Measurements from ENCODE around the gene LARGE1. TPM values are rescaled to one million over a fixed set of nuclear protein-coding genes. Genes with fewer than 3 reads are reported as not detected.
"Not testable (repeated sequence)": the region's sequence is repeated elsewhere in the genome, so short reads cannot be mapped to it uniquely, and the experiment has no call there.

The LARGE1 gene
- total RNA-seq, 1 donor from 2014 or later, result 35.7 TPM

GRCh38 chr22:33570110-33570509, 350.2 kb downstream of the LARGE1 start:
- Mint-ChIP-seq H3K27me3 (ENCODE audit: low read depth) (no peaks in the 10 kb centered on the region), H3K9me3 (no peaks in the 10 kb centered on the region), H3K4me3 (no peak overlapping the region), H3K4me1 (peaks cover 12% of the 10 kb centered on the region), H3K36me3 (no peaks in the 10 kb centered on the region), H3K27ac (no peak overlapping the region)
- TF ChIP-seq CTCF (IDR thresholded peaks at IDR 0.05; ENCODE audit: unreplicated experiment), result no peak
- DNase-seq (ENCODE audit: low spot score in 2 of 2, unreplicated experiment in 2 of 2), result no peak

- peaks cover 12% of the 10 kb centered on the region for H3K4me1 Mint-ChIP-seq
- no peak for TF ChIP-seq CTCF (IDR thresholded peaks at IDR 0.05; ENCODE audit: unreplicated experiment)
- H3K9me3 Mint-ChIP-seq, result no peaks in the 10 kb centered on the region
- H3K36me3 Mint-ChIP-seq, result no peaks in the 10 kb centered on the region
- no peak for DNase-seq (ENCODE audit: low spot score in 2 of 2, unreplicated experiment in 2 of 2)
- no peak overlapping the region for H3K4me3 Mint-ChIP-seq
- H3K27ac Mint-ChIP-seq, result no peak overlapping the region
- no peaks in the 10 kb centered on the region for H3K27me3 Mint-ChIP-seq (ENCODE audit: low read depth)
Observed at GRCh38 chr22:33569559-33569958, 350.7 kb downstream of the LARGE1 start.

GRCh38 chr22:33569018-33569417, 351.3 kb downstream of the LARGE1 start:
- no peaks in the 10 kb centered on the region for H3K9me3 Mint-ChIP-seq
- H3K27ac Mint-ChIP-seq, result peak overlapping the region; percentile 6
- DNase-seq (ENCODE audit: low spot score in 2 of 2, unreplicated experiment in 2 of 2), result no peak
- H3K4me1 Mint-ChIP-seq, result peaks cover 12% of the 10 kb centered on the region
- no peak overlapping the region for H3K4me3 Mint-ChIP-seq
- no peak for TF ChIP-seq CTCF (IDR thresholded peaks at IDR 0.05; ENCODE audit: unreplicated experiment)
- no peaks in the 10 kb centered on the region for H3K36me3 Mint-ChIP-seq
- H3K27me3 Mint-ChIP-seq (ENCODE audit: low read depth), result no peaks in the 10 kb centered on the region

GRCh38 chr22:33566495-33566894, 353.8 kb downstream of the LARGE1 start:
- H3K27ac Mint-ChIP-seq; H3K4me3 Mint-ChIP-seq; H3K27me3 Mint-ChIP-seq (ENCODE audit: low read depth); DNase-seq (ENCODE audit: low spot score in 2 of 2, unreplicated experiment in 2 of 2); H3K9me3 Mint-ChIP-seq; H3K36me3 Mint-ChIP-seq: not testable (repeated sequence)
- peaks cover 12% of the 10 kb centered on the region for H3K4me1 Mint-ChIP-seq

- DNase-seq (ENCODE audit: low spot score in 2 of 2, unreplicated experiment in 2 of 2), result no peak
- TF ChIP-seq CTCF (IDR thresholded peaks at IDR 0.05; ENCODE audit: unreplicated experiment), result no peak
- Mint-ChIP-seq H3K4me3 (no peak overlapping the region), H3K27ac (no peak overlapping the region), H3K9me3 (no peaks in the 10 kb centered on the region), H3K36me3 (peaks cover 3% of the 10 kb centered on the region), H3K4me1 (peaks cover 12% of the 10 kb centered on the region), H3K27me3 (ENCODE audit: low read depth) (no peaks in the 10 kb centered on the region)
Observed at GRCh38 chr22:33565580-33565995, 354.7 kb downstream of the LARGE1 start.

- no peak for TF ChIP-seq CTCF (IDR thresholded peaks at IDR 0.05; ENCODE audit: unreplicated experiment)
- Mint-ChIP-seq H3K9me3 (no peaks in the 10 kb centered on the region), H3K36me3 (peaks cover 3% of the 10 kb centered on the region), H3K27ac (no peak overlapping the region), H3K4me3 (no peak overlapping the region), H3K27me3 (ENCODE audit: low read depth) (no peaks in the 10 kb centered on the region), H3K4me1 (peaks cover 10% of the 10 kb centered on the region)
- DNase-seq (ENCODE audit: low spot score in 2 of 2, unreplicated experiment in 2 of 2), result no peak
Observed at GRCh38 chr22:33564683-33565082, 355.6 kb downstream of the LARGE1 start.

Data from mesothelial cell of epicardium (in vitro differentiated cells).